Measurements from ENCODE around the gene TAF11L12.
"Not testable (repeated sequence)": the region's sequence is repeated elsewhere in the genome, so short reads cannot be mapped to it uniquely, and the experiment has no call there.

TAF11L12 gene

GRCh38 chr5:17610092-17610491 is at the start of gene TAF11L12:
Gene TAF11L12, plus strand, starts transcription at chr5:17610392.
- DNase-seq: not testable (repeated sequence)

GRCh38 chr5:17585658-17586057 is 24.5 kb upstream of the TAF11L12 start, which contains the start of gene TAF11L7:
Gene TAF11L7, minus strand, starts transcription at chr5:17585758.
- not testable (repeated sequence) for DNase-seq

- not testable (repeated sequence) for DNase-seq
Measured at GRCh38 chr5:17590860-17591259, 19.3 kb upstream of the TAF11L12 start, which contains the start of gene TAF11L8. Gene TAF11L8, minus strand, starts transcription at chr5:17590960.

GRCh38 chr5:17594255-17594654 is 15.9 kb upstream of the TAF11L12 start, which contains the start of gene TAF11L9:
Gene TAF11L9, minus strand, starts transcription at chr5:17594394.
- DNase-seq: not testable (repeated sequence)

- not testable (repeated sequence) for DNase-seq
Measured at GRCh38 chr5:17597728-17598127, 12.5 kb upstream of the TAF11L12 start, which contains the start of gene TAF11L10. Gene TAF11L10, minus strand, starts transcription at chr5:17597828.

- DNase-seq: not testable (repeated sequence)
Measured at GRCh38 chr5:17603880-17604279, 6.3 kb upstream of the TAF11L12 start, which contains the start of gene TAF11L11. Gene TAF11L11, plus strand, starts transcription at chr5:17604183.

GRCh38 chr5:17604951-17605350 is 5.2 kb upstream of the TAF11L12 start:
- no peak for DNase-seq

GRCh38 chr5:17607461-17607860 is 2.7 kb upstream of the TAF11L12 start:
- DNase-seq: not testable (repeated sequence)

- DNase-seq: no peak
Measured at GRCh38 chr5:17614872-17615605, 4.8 kb downstream of the TAF11L12 start.

GRCh38 chr5:17619354-17619753 is 9.2 kb downstream of the TAF11L12 start:
- DNase-seq: no peak

- no peak for DNase-seq
Measured at GRCh38 chr5:17620627-17621026, 10.4 kb downstream of the TAF11L12 start.

- no peak for DNase-seq
Measured at GRCh38 chr5:17625686-17626085, 15.5 kb downstream of the TAF11L12 start.

GRCh38 chr5:17631788-17632187 is 21.6 kb downstream of the TAF11L12 start, which contains the start of gene TAF11L13:
Gene TAF11L13, plus strand, starts transcription at chr5:17632088.
- DNase-seq: not testable (repeated sequence)

GRCh38 chr5:17634160-17634559 is 24.0 kb downstream of the TAF11L12 start, which contains the start of gene TAF11L14:
Gene TAF11L14, plus strand, starts transcription at chr5:17634460.
- DNase-seq: no peak

GRCh38 chr5:17649232-17649631 is 39.0 kb downstream of the TAF11L12 start:
- DNase-seq: not testable (repeated sequence)

- DNase-seq: not testable (repeated sequence)
Measured at GRCh38 chr5:17655201-17655759, 45.1 kb downstream of the TAF11L12 start.

GRCh38 chr5:17655921-17656320 is 45.7 kb downstream of the TAF11L12 start:
- DNase-seq: no peak
